Naive thymus-derived CD8-positive, alpha-beta T cell (primary cell): ENCODE data around the gene TTYH1. TPM values are rescaled to one million over a fixed set of nuclear protein-coding genes. Genes with fewer than 3 reads are reported as not detected.

ENCODE experiments used
- ATAC-seq, 2 donors: fragments of 150-1000 bp; cut with Tn5 transposase in 1 of 2; sonication (Bioruptor Pico), chemical (Tn5 transposase) in 1 of 2; 1 replicate in 1 of 2; 2 replicates in 1 of 2; pipeline ENCODE4 v1.10.0; 2021; ENCODE audit warnings: mild to moderate bottlenecking in 2 of 2, moderate library complexity in 2 of 2
- POLR2A ChIA-PET: fragments of 350-600 bp; sonication (Branson Sonifier 250); formaldehyde crosslinking; loops from one replicate; lab custom pipeline; 2021; ENCODE audit warnings: antibody characterized with exemption; lab: Charles Lee
- DNase-seq, 10 donors: peaks; one replicate each; pipeline versions ENCODE4 v3.0.0 to v3.0.0-alpha.2; 2020 to 2022
- H3K27ac Mint-ChIP-seq, 10 donors: one replicate each; pipeline ENCODE4 v1.8.0; 2020 to 2022; ENCODE audit warnings: mild to moderate bottlenecking in 10 of 10, mixed read lengths in 10 of 10, moderate library complexity in 4 of 10, inconsistent platforms in 1 of 10
- H3K27me3 Mint-ChIP-seq, 5 donors: one replicate each; pipeline ENCODE4 v1.8.0; 2021 to 2022; ENCODE audit warnings: mixed read lengths in 5 of 5
- H3K36me3 Mint-ChIP-seq, 3 donors: one replicate each; pipeline ENCODE4 v1.8.0; 2020 to 2022; ENCODE audit warnings: mixed read lengths in 3 of 3, mild to moderate bottlenecking in 2 of 3, inconsistent platforms in 1 of 3
- H3K4me1 Mint-ChIP-seq, 4 donors: one replicate each; pipeline ENCODE4 v1.8.0; 2021 to 2022; ENCODE audit warnings: mixed read lengths in 4 of 4
- H3K4me3 Mint-ChIP-seq, 10 donors: one replicate each; pipeline ENCODE4 v1.8.0; 2020 to 2022; ENCODE audit warnings: mild to moderate bottlenecking in 10 of 10, mixed read lengths in 10 of 10, moderate library complexity in 6 of 10, inconsistent platforms in 1 of 10
- H3K9me3 Mint-ChIP-seq, 9 donors: one replicate each; pipeline ENCODE4 v1.8.0; 2020 to 2022; ENCODE audit warnings: mixed read lengths in 9 of 9, mild to moderate bottlenecking in 3 of 9, inconsistent platforms in 1 of 9, moderate library complexity in 1 of 9
- polyA plus RNA-seq, 3 donors: library from polyadenylated mRNA; unstranded; fragments of 300-500 nt; fragmentation: Illumina TruSeq; gene quantifications; one replicate each; pipeline ENCODE4 v1.2.3, GENCODE V29; 2021
- total RNA-seq, 8 experiments: library from RNA in 2 of 8; stranded (reverse) in 2 of 8; gene quantifications; one replicate each; pipeline ENCODE4 v1.2.3 and lab custom pipeline; 2021 to 2026

Gene TTYH1
- total and polyA plus RNA-seq, 5 experiments from 2014 or later, result 0.04 to 0.65 TPM; not detected in 3

GRCh38 chr19:54427586-54427985 lies 12.3 kb downstream of the TTYH1 start:
- H3K36me3 Mint-ChIP-seq, result peaks cover 0 to 2% (median 0%) of the 10 kb centered on the region in 3 donors
- peaks cover 7 to 24% (median 11%) of the 10 kb centered on the region in 4 donors for H3K4me1 Mint-ChIP-seq
- DNase-seq, result no peak
- no peak overlapping the region for H3K27ac Mint-ChIP-seq
- H3K9me3 Mint-ChIP-seq, result no peaks in the 10 kb centered on the region
- H3K27me3 Mint-ChIP-seq, result peaks cover 19 to 54% (median 27%) of the 10 kb centered on the region in 5 donors
- no peak for ATAC-seq
- H3K4me3 Mint-ChIP-seq, result no peak overlapping the region
- POLR2A ChIA-PET, result no interaction called here

- Mint-ChIP-seq H3K9me3 (no peaks in the 10 kb centered on the region), H3K36me3 (peaks cover 0 to 1% (median 0%) of the 10 kb centered on the region in 3 donors), H3K4me1 (peaks cover 7 to 24% (median 10%) of the 10 kb centered on the region in 4 donors), H3K4me3 (peak overlapping the region in 2 of 10 donors; percentile 45 to 67), H3K27ac (no peak overlapping the region), H3K27me3 (peaks cover 16 to 44% (median 24%) of the 10 kb centered on the region in 5 donors)
- DNase-seq (no peak), ATAC-seq (no peak)
- POLR2A ChIA-PET, result interaction anchor here (0.7 to 1.2 kb wide), 3 partner anchors 9 to 20 kb away, joined by 3 to 5 read pairs (median 5); partner anchors contain the start of gene LENG8
Measured at GRCh38 chr19:54428323-54429175, 13.3 kb downstream of the TTYH1 start.

GRCh38 chr19:54429176-54429495 lies 13.9 kb downstream of the TTYH1 start:
- peaks cover 7 to 27% (median 14%) of the 10 kb centered on the region in 4 donors for H3K4me1 Mint-ChIP-seq
- ATAC-seq (no peak), DNase-seq (no peak)
- H3K27me3 Mint-ChIP-seq, result peaks cover 13 to 38% (median 21%) of the 10 kb centered on the region in 5 donors
- H3K9me3 Mint-ChIP-seq, result no peaks in the 10 kb centered on the region
- H3K4me3 Mint-ChIP-seq, result peak overlapping the region in 2 of 10 donors; percentile 19 to 67
- H3K27ac Mint-ChIP-seq, result peak overlapping the region in 1 of 10 donors; percentile 49
- POLR2A ChIA-PET, result interaction anchor here (1.1 to 1.2 kb wide), 2 partner anchors 10 to 20 kb away, joined by 3 to 5 read pairs; partner anchors contain the start of gene LENG8
- no peaks in the 10 kb centered on the region for H3K36me3 Mint-ChIP-seq

- Mint-ChIP-seq H3K4me3 (peak overlapping the region in 4 of 10 donors; percentile 4 to 67 (median 32)), H3K4me1 (peaks cover 11 to 33% (median 20%) of the 10 kb centered on the region in 4 donors)
- POLR2A ChIA-PET, result interaction anchor here (0.5 to 1.2 kb wide), 3 partner anchors 9 to 628 kb away, joined by 3 to 5 read pairs (median 3); partner anchors contain the start of gene LENG8
Measured at GRCh38 chr19:54429545-54430227, 14.4 kb downstream of the TTYH1 start.

GRCh38 chr19:54430306-54431254 lies 15.3 kb downstream of the TTYH1 start:
- Mint-ChIP-seq H3K27ac (peak overlapping the region in 3 of 10 donors; percentile 38 to 72 (median 63)), H3K36me3 (no peaks in the 10 kb centered on the region), H3K4me3 (peak overlapping the region in 9 of 10 donors; percentile 32 to 68 (median 55)), H3K4me1 (peaks cover 16 to 39% (median 26%) of the 10 kb centered on the region in 4 donors), H3K27me3 (peaks cover 8 to 24% (median 13%) of the 10 kb centered on the region in 5 donors), H3K9me3 (no peaks in the 10 kb centered on the region)
- ATAC-seq, result peak; percentile 82 to 86
- DNase-seq, result peak in 8 of 10 donors; percentile 31 to 61 (median 42)
- POLR2A ChIA-PET, result interaction anchor here (0.5 to 1.9 kb wide), 2 partner anchors 18 to 627 kb away, joined by 3 to 5 read pairs; partner anchors contain the start of gene LENG8

More at GRCh38 chr19:54429545-54430227, 14.4 kb downstream of the TTYH1 start:
- ATAC-seq (no peak), DNase-seq (no peak)
- Mint-ChIP-seq H3K27ac (peak overlapping the region in 1 of 10 donors; percentile 49), H3K9me3 (no peaks in the 10 kb centered on the region), H3K36me3 (no peaks in the 10 kb centered on the region), H3K27me3 (peaks cover 13 to 33% (median 18%) of the 10 kb centered on the region in 5 donors)

GRCh38 chr19:54431255-54431838 lies 16.1 kb downstream of the TTYH1 start:
- H3K4me1 Mint-ChIP-seq, result peaks cover 16 to 41% (median 27%) of the 10 kb centered on the region in 4 donors
- H3K36me3 Mint-ChIP-seq, result no peaks in the 10 kb centered on the region
- no peak for ATAC-seq
- no peak for DNase-seq
- H3K4me3 Mint-ChIP-seq, result peak overlapping the region in 6 of 10 donors; percentile 32 to 68 (median 53)
- POLR2A ChIA-PET, result interaction anchor here (1.9 kb wide), 1 partner anchor 17 kb away, joined by 5 read pairs; the partner anchor contains the start of gene LENG8
- no peaks in the 10 kb centered on the region for H3K9me3 Mint-ChIP-seq
- peak overlapping the region in 2 of 10 donors; percentile 63 to 72 for H3K27ac Mint-ChIP-seq
- H3K27me3 Mint-ChIP-seq, result peaks cover 6 to 16% (median 11%) of the 10 kb centered on the region in 5 donors

GRCh38 chr19:54432144-54432738 lies 17.0 kb downstream of the TTYH1 start:
- Mint-ChIP-seq H3K27me3 (peaks cover 3 to 11% (median 8%) of the 10 kb centered on the region in 5 donors), H3K9me3 (no peaks in the 10 kb centered on the region), H3K27ac (peak overlapping the region in 2 of 10 donors; percentile 32 to 49), H3K36me3 (peaks cover 0 to 3% (median 0%) of the 10 kb centered on the region in 3 donors), H3K4me1 (peaks cover 16 to 47% (median 28%) of the 10 kb centered on the region in 4 donors), H3K4me3 (no peak overlapping the region)
- POLR2A ChIA-PET, result interaction anchor here (1.1 to 1.9 kb wide), 2 partner anchors 16 kb away, joined by 3 to 5 read pairs; partner anchors contain the start of gene LENG8
- ATAC-seq (no peak), DNase-seq (no peak)

- POLR2A ChIA-PET, result no interaction called here
- no peaks in the 10 kb centered on the region for H3K9me3 Mint-ChIP-seq
- peak overlapping the region in 4 of 10 donors; percentile 27 to 82 (median 62) for H3K27ac Mint-ChIP-seq
- peak overlapping the region in 2 of 10 donors; percentile 2 to 3 for H3K4me3 Mint-ChIP-seq
- peaks cover 16 to 47% (median 32%) of the 10 kb centered on the region in 4 donors for H3K4me1 Mint-ChIP-seq
- DNase-seq, result no peak
- H3K36me3 Mint-ChIP-seq, result peaks cover 0 to 6% (median 0%) of the 10 kb centered on the region in 3 donors
- no peak for ATAC-seq
- H3K27me3 Mint-ChIP-seq, result peaks cover 0 to 10% (median 5%) of the 10 kb centered on the region in 5 donors
Measured at GRCh38 chr19:54433697-54434096, 18.4 kb downstream of the TTYH1 start.

- H3K4me1 Mint-ChIP-seq, result peaks cover 14 to 43% (median 35%) of the 10 kb centered on the region in 4 donors
- peak overlapping the region in 6 of 10 donors; percentile 14 to 67 (median 53) for H3K4me3 Mint-ChIP-seq
- H3K9me3 Mint-ChIP-seq, result no peaks in the 10 kb centered on the region
- H3K27ac Mint-ChIP-seq, result peak overlapping the region in 7 of 10 donors; percentile 21 to 82 (median 58)
- peaks cover 0 to 6% (median 0%) of the 10 kb centered on the region in 3 donors for H3K36me3 Mint-ChIP-seq
- POLR2A ChIA-PET, result interaction anchor here (0.8 kb wide), 1 partner anchor 14 kb away, joined by 7 read pairs; the partner anchor contains the start of gene LENG8
- DNase-seq, result no peak
- peaks cover 0 to 4% (median 2%) of the 10 kb centered on the region in 5 donors for H3K27me3 Mint-ChIP-seq
- no peak for ATAC-seq
Measured at GRCh38 chr19:54434112-54434872, 19.0 kb downstream of the TTYH1 start.

- Mint-ChIP-seq H3K4me1 (peaks cover 12 to 40% (median 33%) of the 10 kb centered on the region in 4 donors), H3K9me3 (no peaks in the 10 kb centered on the region), H3K36me3 (peaks cover 0 to 6% (median 0%) of the 10 kb centered on the region in 3 donors), H3K4me3 (peak overlapping the region in 6 of 10 donors; percentile 30 to 67 (median 53)), H3K27ac (peak overlapping the region in 6 of 10 donors; percentile 7 to 56 (median 47)), H3K27me3 (peaks cover 0 to 2% (median 0%) of the 10 kb centered on the region in 5 donors)
- peak; percentile 24 to 39 for ATAC-seq
- DNase-seq, result no peak
- POLR2A ChIA-PET, result interaction anchor here (0.8 kb wide), 1 partner anchor 14 kb away, joined by 7 read pairs; the partner anchor contains the start of gene LENG8
Measured at GRCh38 chr19:54434873-54435214, 19.6 kb downstream of the TTYH1 start.
